ENCODE measurements around the gene GLT8D2. TPM values are rescaled to one million over a fixed set of nuclear protein-coding genes. Genes with fewer than 3 reads are reported as not detected.

Gene GLT8D2
- total and polyA plus RNA-seq, 7 experiments from 2014 or later: 0.15 to 0.43 TPM; not detected in 5

DNA sequence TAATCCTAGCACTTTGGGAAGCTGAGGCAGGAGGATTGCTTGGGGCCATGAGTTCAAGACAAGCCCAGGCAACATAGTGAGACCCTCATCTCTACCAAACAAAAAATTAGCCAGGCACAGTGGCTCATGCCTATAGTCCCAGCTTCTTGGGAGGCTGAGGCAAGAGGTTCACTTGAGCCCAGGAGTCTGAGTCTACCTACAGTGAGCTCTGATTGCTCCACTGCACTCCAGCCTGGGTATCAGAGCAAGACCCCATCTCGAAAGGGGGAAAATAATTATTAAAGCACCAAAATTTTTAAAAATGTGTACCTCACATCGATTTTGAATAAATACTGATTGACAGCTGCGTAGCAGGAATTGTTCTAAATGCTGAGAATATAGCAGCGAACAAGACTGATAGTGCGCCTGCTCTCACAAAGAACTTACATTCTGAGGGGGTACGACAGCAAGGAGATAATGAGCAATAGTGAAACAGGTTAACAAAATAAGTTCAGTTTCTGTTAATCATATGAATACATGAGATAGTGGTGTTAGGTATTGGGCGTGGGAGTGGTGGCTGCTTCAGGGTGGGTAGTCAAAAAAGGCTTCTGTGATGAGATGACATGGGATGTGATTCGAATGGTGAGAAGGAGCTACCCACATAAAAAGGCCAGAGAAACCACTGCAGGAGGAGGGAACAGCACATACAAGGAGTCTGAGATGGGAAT, 33.9 kb upstream of the GLT8D2 start:
- peaks cover 7 to 46% (median 8%) of the 10 kb centered on the region in 3 experiments for H3K36me3 ChIP-seq (ENCODE audit: control insufficient read depth in 2 of 3, insufficient read depth in 3 of 3, low read length in 3 of 3)
- intact Hi-C loops (cut with micrococcal nuclease): no loop called here
- no peak for ATAC-seq
- H3K4me3 Mint-ChIP-seq: no peak overlapping the region
- peak in 1 of 9 donors; percentile 40 for DNase-seq
- peaks cover 16 to 35% (median 18%) of the 10 kb centered on the region in 5 donors for H3K36me3 Mint-ChIP-seq
- H3K9me3 ChIP-seq (ENCODE audit: control insufficient read depth in 2 of 3, low read length in 3 of 3): no peaks in the 10 kb centered on the region
- ChIA-PET CTCF (interaction anchor here (1.1 to 1.6 kb wide), 2 partner anchors 24 to 25 kb away, joined by 4 to 5 read pairs; no protein-coding TSS in a partner anchor), POLR2A (no interaction called here)
- no peaks in the 10 kb centered on the region for H3K9me3 Mint-ChIP-seq
- H3K4me3 ChIP-seq (ENCODE audit: low read length): no peak overlapping the region
- peaks cover 0 to 12% (median 7%) of the 10 kb centered on the region in 7 donors for H3K4me1 Mint-ChIP-seq
- no peaks in the 10 kb centered on the region for H3K27me3 ChIP-seq (ENCODE audit: control insufficient read depth in 2 of 2, insufficient read depth in 2 of 2, low read length in 2 of 2)
- H3K4me1 ChIP-seq (ENCODE audit: control insufficient read depth in 2 of 2, insufficient read depth in 2 of 2, low read length in 2 of 2): no peaks in the 10 kb centered on the region
- H3K27ac Mint-ChIP-seq: peak overlapping the region in 3 of 9 donors; percentile 17 to 67 (median 51)
- H3K27ac ChIP-seq (ENCODE audit: low read depth, low read length): no peak overlapping the region
- H3K27me3 Mint-ChIP-seq: no peaks in the 10 kb centered on the region

GRCh38 chr12:104080764-104081163, 30.8 kb upstream of the GLT8D2 start:
- Mint-ChIP-seq H3K36me3 (peaks cover 15 to 45% (median 27%) of the 10 kb centered on the region in 5 donors), H3K9me3 (no peaks in the 10 kb centered on the region), H3K4me3 (no peak overlapping the region), H3K27ac (no peak overlapping the region), H3K27me3 (no peaks in the 10 kb centered on the region), H3K4me1 (peaks cover 7 to 29% (median 18%) of the 10 kb centered on the region in 7 donors)
- ATAC-seq (no peak), DNase-seq (no peak)
- CTCF ChIA-PET: no interaction called here
- H3K27me3 ChIP-seq (ENCODE audit: control insufficient read depth in 2 of 2, insufficient read depth in 2 of 2, low read length in 2 of 2): no peaks in the 10 kb centered on the region
- POLR2A ChIA-PET: no interaction called here
- H3K36me3 ChIP-seq (ENCODE audit: control insufficient read depth in 2 of 3, insufficient read depth in 3 of 3, low read length in 3 of 3): peaks cover 5 to 31% (median 7%) of the 10 kb centered on the region in 3 experiments
- H3K9me3 ChIP-seq (ENCODE audit: control insufficient read depth in 2 of 3, low read length in 3 of 3): no peaks in the 10 kb centered on the region
- intact Hi-C loops (cut with micrococcal nuclease): no loop called here
- H3K27ac ChIP-seq (ENCODE audit: low read depth, low read length): no peak overlapping the region
- H3K4me3 ChIP-seq (ENCODE audit: low read length): no peak overlapping the region
- no peaks in the 10 kb centered on the region for H3K4me1 ChIP-seq (ENCODE audit: control insufficient read depth in 2 of 2, insufficient read depth in 2 of 2, low read length in 2 of 2)

GRCh38 chr12:104079024-104079423, 29.0 kb upstream of the GLT8D2 start:
- intact Hi-C loops (cut with micrococcal nuclease): no loop called here
- Histone ChIP-seq H3K36me3 (ENCODE audit: control insufficient read depth in 2 of 3, insufficient read depth in 3 of 3, low read length in 3 of 3) (peaks cover 5 to 22% (median 7%) of the 10 kb centered on the region in 3 experiments), H3K4me3 (ENCODE audit: low read length) (no peak overlapping the region), H3K9me3 (ENCODE audit: control insufficient read depth in 2 of 3, low read length in 3 of 3) (no peaks in the 10 kb centered on the region), H3K27ac (ENCODE audit: low read depth, low read length) (no peak overlapping the region), H3K27me3 (ENCODE audit: control insufficient read depth in 2 of 2, insufficient read depth in 2 of 2, low read length in 2 of 2) (no peaks in the 10 kb centered on the region), H3K4me1 (ENCODE audit: control insufficient read depth in 2 of 2, insufficient read depth in 2 of 2, low read length in 2 of 2) (no peaks in the 10 kb centered on the region)
- POLR2A ChIA-PET: no interaction called here
- CTCF ChIA-PET: no interaction called here
- Mint-ChIP-seq H3K36me3 (peaks cover 6 to 37% (median 18%) of the 10 kb centered on the region in 5 donors), H3K4me1 (peaks cover 4 to 29% (median 22%) of the 10 kb centered on the region in 7 donors), H3K4me3 (no peak overlapping the region), H3K27me3 (no peaks in the 10 kb centered on the region), H3K9me3 (no peaks in the 10 kb centered on the region), H3K27ac (no peak overlapping the region)
- ATAC-seq (no peak), DNase-seq (no peak)

- H3K9me3 Mint-ChIP-seq: no peaks in the 10 kb centered on the region
- POLR2A ChIA-PET: interaction anchor here (1.0 kb wide), 1 partner anchor 8 kb away, joined by 3 read pairs; no protein-coding TSS in a partner anchor
Measured at GRCh38 chr12:104073699-104074098, 23.7 kb upstream of the GLT8D2 start.

DNA sequence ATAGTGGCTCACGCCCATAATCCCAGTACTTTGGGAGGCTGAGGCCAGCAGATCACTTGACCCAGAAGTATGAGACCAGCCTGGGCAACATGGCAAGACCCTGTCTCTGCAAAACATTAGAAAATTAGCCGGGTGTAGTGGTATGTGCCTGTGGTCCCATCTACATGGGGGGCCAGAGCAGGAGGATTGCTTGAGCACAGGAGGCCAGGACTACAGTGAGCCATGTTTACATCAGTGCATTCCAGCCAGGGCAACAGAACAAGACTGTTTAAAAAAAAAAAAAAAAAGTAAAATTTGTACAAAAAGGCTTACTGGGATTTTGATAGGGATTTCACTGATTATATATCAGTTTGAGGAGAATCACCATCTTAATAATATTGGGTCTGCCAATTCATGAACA, 22.1 kb upstream of the GLT8D2 start:
- Mint-ChIP-seq H3K27ac (no peak overlapping the region), H3K4me1 (peaks cover 5 to 34% (median 30%) of the 10 kb centered on the region in 7 donors), H3K27me3 (no peaks in the 10 kb centered on the region), H3K4me3 (no peak overlapping the region), H3K36me3 (peaks cover 0 to 32% (median 19%) of the 10 kb centered on the region in 5 donors), H3K9me3 (no peaks in the 10 kb centered on the region)
- H3K27ac ChIP-seq (ENCODE audit: low read depth, low read length): no peak overlapping the region
- intact Hi-C loops (cut with micrococcal nuclease): loop anchor here in 1 of 2 donors (2.0 kb wide), 1 partner anchor 19 kb away; no protein-coding TSS in a partner anchor
- DNase-seq (no peak), ATAC-seq (no peak)
- peaks cover 0 to 5% (median 4%) of the 10 kb centered on the region in 3 experiments for H3K36me3 ChIP-seq (ENCODE audit: control insufficient read depth in 2 of 3, insufficient read depth in 3 of 3, low read length in 3 of 3)
- H3K4me3 ChIP-seq (ENCODE audit: low read length): no peak overlapping the region
- H3K27me3 ChIP-seq (ENCODE audit: control insufficient read depth in 2 of 2, insufficient read depth in 2 of 2, low read length in 2 of 2): no peaks in the 10 kb centered on the region
- no peaks in the 10 kb centered on the region for H3K9me3 ChIP-seq (ENCODE audit: control insufficient read depth in 2 of 3, low read length in 3 of 3)
- H3K4me1 ChIP-seq (ENCODE audit: control insufficient read depth in 2 of 2, insufficient read depth in 2 of 2, low read length in 2 of 2): no peaks in the 10 kb centered on the region
- POLR2A ChIA-PET: no interaction called here
- CTCF ChIA-PET: no interaction called here

More at GRCh38 chr12:104073699-104074098, 23.7 kb upstream of the GLT8D2 start:
- no peak overlapping the region for H3K4me3 Mint-ChIP-seq
- DNase-seq (no peak), ATAC-seq (no peak)
- H3K36me3 Mint-ChIP-seq: peaks cover 0 to 35% (median 18%) of the 10 kb centered on the region in 5 donors
- intact Hi-C loops (cut with micrococcal nuclease): loop anchor here in 1 of 2 donors (2.0 kb wide), 1 partner anchor 17 kb away; no protein-coding TSS in a partner anchor
- Histone ChIP-seq H3K36me3 (ENCODE audit: control insufficient read depth in 2 of 3, insufficient read depth in 3 of 3, low read length in 3 of 3) (peaks cover 0 to 7% (median 4%) of the 10 kb centered on the region in 3 experiments), H3K27me3 (ENCODE audit: control insufficient read depth in 2 of 2, insufficient read depth in 2 of 2, low read length in 2 of 2) (no peaks in the 10 kb centered on the region), H3K4me3 (ENCODE audit: low read length) (no peak overlapping the region), H3K4me1 (ENCODE audit: control insufficient read depth in 2 of 2, insufficient read depth in 2 of 2, low read length in 2 of 2) (no peaks in the 10 kb centered on the region), H3K27ac (ENCODE audit: low read depth, low read length) (no peak overlapping the region), H3K9me3 (ENCODE audit: control insufficient read depth in 2 of 3, low read length in 3 of 3) (no peaks in the 10 kb centered on the region)
- H3K27me3 Mint-ChIP-seq: no peaks in the 10 kb centered on the region
- CTCF ChIA-PET: interaction anchor here (1.1 kb wide), 1 partner anchor 35 kb away, joined by 3 read pairs; no protein-coding TSS in a partner anchor
- no peak overlapping the region for H3K27ac Mint-ChIP-seq
- H3K4me1 Mint-ChIP-seq: peaks cover 2 to 30% (median 22%) of the 10 kb centered on the region in 7 donors

GRCh38 chr12:104064842-104065427, 14.9 kb upstream of the GLT8D2 start:
- CTCF ChIA-PET: interaction anchor here (2.8 kb wide), 1 partner anchor 44 kb away, joined by 10 read pairs; no protein-coding TSS in a partner anchor
- no peak for ATAC-seq

More at GRCh38 chr12:104064842-104065427, 14.9 kb upstream of the GLT8D2 start:
- Histone ChIP-seq H3K27me3 (ENCODE audit: control insufficient read depth in 2 of 2, insufficient read depth in 2 of 2, low read length in 2 of 2) (no peaks in the 10 kb centered on the region), H3K36me3 (ENCODE audit: control insufficient read depth in 2 of 3, insufficient read depth in 3 of 3, low read length in 3 of 3) (peaks cover 0 to 8% (median 0%) of the 10 kb centered on the region in 3 experiments), H3K4me1 (ENCODE audit: control insufficient read depth in 2 of 2, insufficient read depth in 2 of 2, low read length in 2 of 2) (peaks cover 5 to 9% of the 10 kb centered on the region in 2 donors), H3K27ac (ENCODE audit: low read depth, low read length) (peak overlapping the region; percentile 79), H3K9me3 (ENCODE audit: control insufficient read depth in 2 of 3, low read length in 3 of 3) (no peaks in the 10 kb centered on the region), H3K4me3 (ENCODE audit: low read length) (peak overlapping the region; percentile 95)
- intact Hi-C loops (cut with micrococcal nuclease): loop anchor here (1.0 to 10.0 kb wide), 14 partner anchors 72 to 1172 kb away; partner anchors contain the start of genes HSP90B1 (in 2 of the 2), WASHC4 (in 2 of the 2), APPL2 (in 1 of the 2) and CHST11 (in 1 of the 2)
- no peak for DNase-seq
- Mint-ChIP-seq H3K36me3 (peaks cover 0 to 12% (median 7%) of the 10 kb centered on the region in 5 donors), H3K27ac (peak overlapping the region; percentile 67 to 95 (median 81)), H3K4me1 (peaks cover 13 to 31% (median 21%) of the 10 kb centered on the region in 7 donors), H3K4me3 (peak overlapping the region; percentile 88 to 97 (median 92)), H3K9me3 (no peaks in the 10 kb centered on the region), H3K27me3 (peaks cover 5 to 24% (median 9%) of the 10 kb centered on the region in 5 donors)
- POLR2A ChIA-PET: interaction anchor here (1.2 to 1.8 kb wide), 5 partner anchors 22 to 163 kb away, joined by 3 to 16 read pairs (median 9); partner anchors contain the start of genes HSP90B1, NFYB and TDG
